K562 (cell line): ENCODE measurements around the gene NMS. TPM values are rescaled to one million over a fixed set of nuclear protein-coding genes. Genes with fewer than 3 reads are reported as not detected.

Experiments
- ATAC-seq: fragments of 200-7000 bp; cut with Tn5 transposase; 3 replicates; pipeline ENCODE4 v1.9.1; 2020; ENCODE audit warnings: moderate library complexity
- BruUV-seq: library from RNA; stranded (reverse); fragments of 400-500 nt; replicated peaks from 2 replicates; lab custom pipeline; 2021; lab: Mats Ljungman, UMichigan
- CTCF ChIA-PET: fragments of 300-600 bp; formaldehyde crosslinking; extraction: SDS; loops from one replicate; lab custom pipeline; 2021; ENCODE audit warnings: low intra/inter-chr PET ratio; lab: Yijun Ruan, JAX
- POLR2A ChIA-PET: fragments of 300-600, 350-650 bp; sonication (Branson Sonifier 250); formaldehyde crosslinking; extraction: SDS; loops from one replicate; lab custom pipeline; 2021; ENCODE audit warnings: antibody characterized with exemption, inconsistent platforms; lab: Yijun Ruan, JAX
- DNase-seq, 4 experiments: peaks; one replicate each; pipeline versions ENCODE4 v3.0.0 to v3.0.0-alpha.2; 2011 to 2018; ENCODE audit warnings: low spot score in 3 of 4, mixed read lengths in 3 of 4; ENCODE audit errors: extremely low read depth in 1 of 4
- FAIRE-seq: peaks from 2 replicates; lab custom pipeline; 2011; peaks lifted over from hg19 to GRCh38; lab: Jason Lieb, UNC
- H2AFZ ChIP-seq: 2 replicates; pipeline ENCODE4 v1.6.0; 2011; ENCODE audit warnings: low read depth, low read length, control low read depth, inconsistent platforms
- H3K27ac ChIP-seq: fragments of 200-600 bp; 3 replicates; pipeline ENCODE4 v1.8.0; 2011; ENCODE audit warnings: low read depth, mild to moderate bottlenecking, control low read depth, inconsistent platforms, low read length, moderate library complexity, mixed read lengths; ENCODE audit errors: extremely low read depth
- H3K27me3 ChIP-seq, 2 experiments: fragments of 300-600 bp in 1 of 2; 2 replicates in 1 of 2; 3 replicates in 1 of 2; pipeline versions ENCODE4 v1.6.0 to v1.8.0; 2011; ENCODE audit warnings: inconsistent platforms in 2 of 2, low read length in 2 of 2, mild to moderate bottlenecking in 1 of 2, mixed read lengths in 1 of 2, moderate library complexity in 1 of 2; ENCODE audit not compliant: control insufficient read depth in 2 of 2, insufficient read depth in 2 of 2
- H3K36me3 ChIP-seq: fragments of 300-600 bp; 3 replicates; pipeline ENCODE4 v1.8.0; 2011; ENCODE audit warnings: mild to moderate bottlenecking, low read length, inconsistent platforms; ENCODE audit not compliant: control insufficient read depth, insufficient read depth
- H3K4me1 ChIP-seq, 2 experiments: fragments of 200-600 bp in 1 of 2; replicated peaks in 1 of 2; 2 replicates in 1 of 2; 3 replicates in 1 of 2; pipeline versions ENCODE4 v1.5.1 to v1.8.0; 2011; ENCODE audit warnings: inconsistent platforms in 2 of 2, low read length in 2 of 2, mild to moderate bottlenecking in 1 of 2, mixed read lengths in 1 of 2, moderate library complexity in 1 of 2; ENCODE audit not compliant: control insufficient read depth in 2 of 2, insufficient read depth in 2 of 2
- H3K4me2 ChIP-seq: 2 replicates; pipeline ENCODE4 v1.6.1; 2011; ENCODE audit warnings: low read length, control low read depth, inconsistent platforms, mixed read lengths; ENCODE audit not compliant: insufficient read depth
- H3K4me3 ChIP-seq: fragments of 200-600 bp; sonication (generic), shearing (Covaris generic); 2 replicates; pipeline ENCODE4 v1.5.1; 2016; ENCODE audit warnings: control low read depth, inconsistent platforms
- H3K79me2 ChIP-seq: fragments of 200-600 bp; 3 replicates; pipeline ENCODE4 v1.8.0; 2011; ENCODE audit warnings: low read length, inconsistent platforms; ENCODE audit not compliant: control insufficient read depth, insufficient read depth
- H3K9ac ChIP-seq, 2 experiments: 2 replicates each; pipeline versions ENCODE4 v1.6.0 to v1.6.1; 2011; ENCODE audit warnings: low read depth in 2 of 2, low read length in 2 of 2, control low read depth in 1 of 2, inconsistent platforms in 1 of 2, mild to moderate bottlenecking in 1 of 2, mixed read lengths in 1 of 2; ENCODE audit not compliant: insufficient read depth in 1 of 2
- H3K9me1 ChIP-seq: one replicate; pipeline ENCODE4 v1.6.0; 2011; ENCODE audit warnings: inconsistent platforms, mild to moderate bottlenecking, low read length, moderate library complexity; ENCODE audit not compliant: control insufficient read depth, insufficient read depth
- H3K9me3 ChIP-seq: replicated peaks from 2 replicates; pipeline ENCODE4 v1.5.1; 2011; ENCODE audit warnings: low read depth, low read length, inconsistent platforms; ENCODE audit not compliant: control insufficient read depth, insufficient read depth
- H4K20me1 ChIP-seq: replicated peaks from 2 replicates; pipeline ENCODE4 v1.6.1; 2011; ENCODE audit warnings: low read length, inconsistent platforms, mixed read lengths; ENCODE audit not compliant: control insufficient read depth, insufficient read depth
- BACH1 ChIP-seq: fragments of 200-800 bp; sonication (Bioruptor generic); IDR thresholded peaks from 2 replicates; pipeline ENCODE4 v1.6.1; 2016; ENCODE audit warnings: missing genetic modification characterization, missing compliant biosample characterization
- FOSL1 ChIP-seq: fragments of 200-800 bp; sonication (Bioruptor generic); conservative IDR thresholded peaks from 2 replicates; pipeline ENCODE4 v1.6.1; 2016; ENCODE audit warnings: missing genetic modification characterization, missing compliant biosample characterization
- KAT7 ChIP-seq: sonication (generic); formaldehyde crosslinking; IDR thresholded peaks from 2 replicates; pipeline ENCODE4 v1.8.0; 2022; ENCODE audit warnings: missing genetic modification reagents, mild to moderate bottlenecking, borderline replicate concordance
- RAD21 ChIP-seq, 2 experiments: fragments of 250-450 bp in 1 of 2; fragments of 450-650 bp in 1 of 2; sonication (Bioruptor Pico) in 1 of 2; formaldehyde crosslinking in 1 of 2; IDR thresholded peaks in 1 of 2; conservative IDR thresholded peaks in 1 of 2; 2 replicates each; pipeline versions ENCODE4 v1.4.0 to v1.8.0; 2020 to 2022; ENCODE audit warnings: mild to moderate bottlenecking in 2 of 2, moderate library complexity in 1 of 2
- REST ChIP-seq, 2 experiments: fragments of 450-650 bp; formaldehyde crosslinking in 1 of 2; IDR thresholded peaks; 2 replicates each; pipeline versions ENCODE4 v1.4.0 to v1.6.1; 2014 to 2020; ENCODE audit warnings: mild to moderate bottlenecking in 2 of 2, borderline replicate concordance in 1 of 2, low read depth in 1 of 2
- TAF15 ChIP-seq: fragments of 200-400 bp; formaldehyde crosslinking; IDR thresholded peaks from 2 replicates; pipeline ENCODE4 v1.6.1; 2017; ENCODE audit warnings: mild to moderate bottlenecking, low read depth, low read length, moderate library complexity
- TBP ChIP-seq: optimal IDR thresholded peaks from 2 replicates; pipeline ENCODE3; 2011; ENCODE audit warnings: low read depth, low read length, improper control_type of control experiment
- ZNF311 ChIP-seq: fragments of 250-450 bp; sonication (Bioruptor Pico); IDR thresholded peaks from 2 replicates; pipeline ENCODE4 v1.4.0; 2020; ENCODE audit warnings: mild to moderate bottlenecking, moderate library complexity
- WGBS: fragments of 100-300 bp; shearing (Covaris generic); methylation state at CpG from one replicate; pipeline ENCODE4 v1.1.6; 2016; ENCODE audit warnings: low coverage, mixed read lengths; ENCODE audit not compliant: insufficient coverage; ENCODE audit errors: missing lambda C conversion rate; 5-methylcytosine and 5-hydroxymethylcytosine counted together
- in situ Hi-C: fragments of 300-500 bp; cut with MboI; formaldehyde crosslinking; loops from 4 replicates; pipeline ENCODE4 v1.15.0; 2018; ENCODE audit warnings: inconsistent platforms, mixed read lengths
- intact Hi-C: fragments of 100-400 bp; cut with micrococcal nuclease; formaldehyde crosslinking; loops from 2 replicates; pipeline ENCODE4 v1.14.2; 2022
- polyA plus RNA-seq, 8 experiments: library from polyadenylated mRNA; depleted of rRNA in 4 of 8; stranded (reverse) in 5 of 8; unstranded in 3 of 8; fragments of >200 nt; fragmentation: Nextera tagmentation in 2 of 8; fragmentation: Illumina TruSeq in 1 of 8; extraction: Ambion mirVana in 2 of 8; extraction: Trizol in 1 of 8; gene quantifications; 2 replicates each; pipeline versions ENCODE4 v1.2.1 to v1.2.3, GENCODE V29; 2011 to 2014; ENCODE audit warnings: inconsistent platforms in 1 of 8, missing spikeins in 1 of 8
- total RNA-seq, 7 experiments: library from RNA; depleted of rRNA in 6 of 7; stranded (reverse); fragments of >200 nt in 6 of 7; fragmentation: Illumina TruSeq in 2 of 7; extraction: Trizol in 2 of 7; gene quantifications; 2 replicates each; pipeline versions ENCODE4 v1.2.1 to v1.2.3, GENCODE V29; 2011 to 2021; ENCODE audit warnings: low replicate concordance in 1 of 7

The NMS gene
- total and polyA plus RNA-seq, 9 of the 15 experiments (the other 6 are each of a cell fraction or from before 2014, with no cell fraction given), result not detected

DNA sequence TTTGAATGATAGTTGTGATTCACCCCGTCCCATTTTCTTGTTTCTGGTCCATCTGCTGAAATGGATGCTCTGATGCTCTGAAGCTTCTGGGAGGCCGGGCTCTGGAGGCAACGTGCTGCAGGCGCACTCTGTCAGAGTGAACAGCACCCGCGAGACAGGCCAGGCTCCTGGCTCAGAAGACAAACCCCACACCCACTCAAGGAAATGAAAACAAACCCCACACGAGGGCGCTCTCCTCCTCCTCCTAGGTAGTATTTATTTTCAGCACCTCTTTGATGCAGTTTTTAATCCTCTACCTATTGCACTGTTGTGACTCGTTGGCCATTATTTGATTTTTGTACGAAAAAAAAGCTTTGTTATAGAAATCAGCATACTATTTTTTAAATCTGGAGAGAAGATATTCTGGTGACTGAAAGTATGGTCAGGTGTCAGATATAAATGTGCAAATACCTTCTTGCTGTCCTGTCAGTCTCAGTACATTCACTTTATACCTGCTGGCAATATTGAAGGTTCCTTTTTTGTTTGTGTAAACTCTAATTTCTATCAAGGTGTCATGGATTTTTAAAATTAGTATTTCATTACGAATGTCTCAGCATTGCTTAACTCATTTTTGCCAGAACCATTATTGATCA, 42.5 kb upstream of the NMS start:
- DNase-seq, result peak; percentile 39 to 71 (median 46)
- Histone ChIP-seq H3K9ac (no peak overlapping the region), H3K9me1 (no peaks in the 10 kb centered on the region), H4K20me1 (no peaks in the 10 kb centered on the region), H3K4me3 (no peak overlapping the region), H3K27ac (no peak overlapping the region), H3K4me1 (peaks cover 0 to 5% of the 10 kb centered on the region in 2 experiments; a peak in 2 of 5 replicates), H3K27me3 (peaks cover 0 to 2% of the 10 kb centered on the region in 2 experiments; a peak in 2 of 5 replicates), H3K9me3 (no peaks in the 10 kb centered on the region), H3K79me2 (no peaks in the 10 kb centered on the region), H3K4me2 (no peak overlapping the region), H3K36me3 (no peaks in the 10 kb centered on the region), H2AFZ (no peak overlapping the region)
- ChIA-PET CTCF (interaction anchor here (1.3 kb wide), 1 partner anchor 556 kb away, joined by 10 read pairs; no protein-coding TSS in a partner anchor), POLR2A (interaction anchor here (0.6 kb wide), 2 partner anchors 88 to 130 kb away, joined by 3 read pairs; no protein-coding TSS in a partner anchor)
- ATAC-seq, result peak; percentile 90
- FAIRE-seq, result peak; percentile 60
- WGBS, result 3% methylated on average over 11 of the region's 11 CpGs
- no TSS peak for BruUV-seq
- in situ Hi-C loops, result no loop called here
- intact Hi-C loops, result loop anchor here (10.0 kb wide), 2 partner anchors 177 to 557 kb away; no protein-coding TSS in a partner anchor
- TF ChIP-seq RAD21 (CRISPR knock-in tag; conservative IDR thresholded peaks at IDR 0.05 in 1 of 2, IDR thresholded peaks at IDR 0.05 in 1 of 2), result peak in 1 of 2 experiments; percentile 40; a peak in 2 of 4 replicates
- peak; percentile 17; the same call in 1 of the 2 replicates for TF ChIP-seq REST (IDR thresholded peaks at IDR 0.05; ENCODE audit: borderline replicate concordance)
- TF ChIP-seq REST (CRISPR knock-in tag; IDR thresholded peaks at IDR 0.05; ENCODE audit: low read depth), result no peak
- no peak for TF ChIP-seq FOSL1
- TF ChIP-seq TAF15, result no peak
- TF ChIP-seq ZNF311 (CRISPR knock-in tag), result no peak
- TF ChIP-seq KAT7 (CRISPR knock-in tag), result no peak
- no peak for TF ChIP-seq BACH1 (tag)
- no peak for TF ChIP-seq TBP
